Measurements from ENCODE around the gene ABCD3. TPM values are rescaled to one million over a fixed set of nuclear protein-coding genes. Genes with fewer than 3 reads are reported as not detected.

ABCD3 gene
- total and polyA plus RNA-seq, 2 of the 13 experiments (the other 11 are each of a cell fraction or from before 2014, with no cell fraction given), result 27.5 to 166 TPM

DNA sequence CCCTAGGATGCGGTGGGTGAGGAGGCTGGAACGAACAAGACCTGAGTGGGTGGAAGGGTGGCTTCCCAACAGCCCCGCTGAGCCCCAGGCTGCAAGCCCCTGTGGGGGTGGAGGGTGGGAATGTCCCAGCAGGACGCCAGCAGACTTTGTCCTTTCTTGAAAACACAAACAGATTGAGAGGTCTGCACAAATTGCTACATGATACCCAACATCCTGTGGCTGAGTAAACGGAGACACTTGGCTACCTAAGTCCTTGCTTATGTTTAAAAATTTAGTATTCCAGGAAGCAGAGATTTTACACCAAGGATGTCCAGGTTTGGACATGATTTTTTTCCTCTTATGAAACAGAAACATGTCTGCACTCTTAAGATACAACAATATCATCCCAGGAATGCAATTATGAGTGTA is 135.1 kb downstream of the ABCD3 start (continued):
- TF ChIP-seq, protein P1, sequence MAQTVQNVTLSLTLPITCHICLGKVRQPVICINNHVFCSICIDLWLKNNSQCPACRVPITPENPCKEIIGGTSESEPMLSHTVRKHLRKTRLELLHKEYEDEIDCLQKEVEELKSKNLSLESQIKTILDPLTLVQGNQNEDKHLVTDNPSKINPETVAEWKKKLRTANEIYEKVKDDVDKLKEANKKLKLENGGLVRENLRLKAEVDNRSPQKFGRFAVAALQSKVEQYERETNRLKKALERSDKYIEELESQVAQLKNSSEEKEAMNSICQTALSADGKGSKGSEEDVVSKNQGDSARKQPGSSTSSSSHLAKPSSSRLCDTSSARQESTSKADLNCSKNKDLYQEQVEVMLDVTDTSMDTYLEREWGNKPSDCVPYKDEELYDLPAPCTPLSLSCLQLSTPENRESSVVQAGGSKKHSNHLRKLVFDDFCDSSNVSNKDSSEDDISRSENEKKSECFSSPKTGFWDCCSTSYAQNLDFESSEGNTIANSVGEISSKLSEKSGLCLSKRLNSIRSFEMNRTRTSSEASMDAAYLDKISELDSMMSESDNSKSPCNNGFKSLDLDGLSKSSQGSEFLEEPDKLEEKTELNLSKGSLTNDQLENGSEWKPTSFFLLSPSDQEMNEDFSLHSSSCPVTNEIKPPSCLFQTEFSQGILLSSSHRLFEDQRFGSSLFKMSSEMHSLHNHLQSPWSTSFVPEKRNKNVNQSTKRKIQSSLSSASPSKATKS (CRISPR knock-in tag; IDR thresholded peaks at IDR 0.05), result no peak
- TF ChIP-seq, protein P2, sequence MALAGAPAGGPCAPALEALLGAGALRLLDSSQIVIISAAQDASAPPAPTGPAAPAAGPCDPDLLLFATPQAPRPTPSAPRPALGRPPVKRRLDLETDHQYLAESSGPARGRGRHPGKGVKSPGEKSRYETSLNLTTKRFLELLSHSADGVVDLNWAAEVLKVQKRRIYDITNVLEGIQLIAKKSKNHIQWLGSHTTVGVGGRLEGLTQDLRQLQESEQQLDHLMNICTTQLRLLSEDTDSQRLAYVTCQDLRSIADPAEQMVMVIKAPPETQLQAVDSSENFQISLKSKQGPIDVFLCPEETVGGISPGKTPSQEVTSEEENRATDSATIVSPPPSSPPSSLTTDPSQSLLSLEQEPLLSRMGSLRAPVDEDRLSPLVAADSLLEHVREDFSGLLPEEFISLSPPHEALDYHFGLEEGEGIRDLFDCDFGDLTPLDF (CRISPR knock-in tag; IDR thresholded peaks at IDR 0.05), result no peak
- TF ChIP-seq RFX1 (IDR thresholded peaks at IDR 0.05) (no peak), ETV5 (CRISPR knock-in tag; IDR thresholded peaks at IDR 0.05; ENCODE audit: borderline replicate concordance) (peak; percentile 69; the same call in 1 of the 2 replicates), MZF1 (CRISPR knock-in tag; IDR thresholded peaks at IDR 0.05; ENCODE audit: borderline replicate concordance) (no peak)
- TF ChIP-seq, protein P3, sequence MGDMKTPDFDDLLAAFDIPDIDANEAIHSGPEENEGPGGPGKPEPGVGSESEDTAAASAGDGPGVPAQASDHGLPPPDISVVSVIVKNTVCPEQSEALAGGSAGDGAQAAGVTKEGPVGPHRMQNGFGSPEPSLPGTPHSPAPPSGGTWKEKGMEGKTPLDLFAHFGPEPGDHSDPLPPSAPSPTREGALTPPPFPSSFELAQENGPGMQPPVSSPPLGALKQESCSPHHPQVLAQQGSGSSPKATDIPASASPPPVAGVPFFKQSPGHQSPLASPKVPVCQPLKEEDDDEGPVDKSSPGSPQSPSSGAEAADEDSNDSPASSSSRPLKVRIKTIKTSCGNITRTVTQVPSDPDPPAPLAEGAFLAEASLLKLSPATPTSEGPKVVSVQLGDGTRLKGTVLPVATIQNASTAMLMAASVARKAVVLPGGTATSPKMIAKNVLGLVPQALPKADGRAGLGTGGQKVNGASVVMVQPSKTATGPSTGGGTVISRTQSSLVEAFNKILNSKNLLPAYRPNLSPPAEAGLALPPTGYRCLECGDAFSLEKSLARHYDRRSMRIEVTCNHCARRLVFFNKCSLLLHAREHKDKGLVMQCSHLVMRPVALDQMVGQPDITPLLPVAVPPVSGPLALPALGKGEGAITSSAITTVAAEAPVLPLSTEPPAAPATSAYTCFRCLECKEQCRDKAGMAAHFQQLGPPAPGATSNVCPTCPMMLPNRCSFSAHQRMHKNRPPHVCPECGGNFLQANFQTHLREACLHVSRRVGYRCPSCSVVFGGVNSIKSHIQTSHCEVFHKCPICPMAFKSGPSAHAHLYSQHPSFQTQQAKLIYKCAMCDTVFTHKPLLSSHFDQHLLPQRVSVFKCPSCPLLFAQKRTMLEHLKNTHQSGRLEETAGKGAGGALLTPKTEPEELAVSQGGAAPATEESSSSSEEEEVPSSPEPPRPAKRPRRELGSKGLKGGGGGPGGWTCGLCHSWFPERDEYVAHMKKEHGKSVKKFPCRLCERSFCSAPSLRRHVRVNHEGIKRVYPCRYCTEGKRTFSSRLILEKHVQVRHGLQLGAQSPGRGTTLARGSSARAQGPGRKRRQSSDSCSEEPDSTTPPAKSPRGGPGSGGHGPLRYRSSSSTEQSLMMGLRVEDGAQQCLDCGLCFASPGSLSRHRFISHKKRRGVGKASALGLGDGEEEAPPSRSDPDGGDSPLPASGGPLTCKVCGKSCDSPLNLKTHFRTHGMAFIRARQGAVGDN (CRISPR knock-in tag; IDR thresholded peaks at IDR 0.05), result no peak
- TF ChIP-seq, protein P4, sequence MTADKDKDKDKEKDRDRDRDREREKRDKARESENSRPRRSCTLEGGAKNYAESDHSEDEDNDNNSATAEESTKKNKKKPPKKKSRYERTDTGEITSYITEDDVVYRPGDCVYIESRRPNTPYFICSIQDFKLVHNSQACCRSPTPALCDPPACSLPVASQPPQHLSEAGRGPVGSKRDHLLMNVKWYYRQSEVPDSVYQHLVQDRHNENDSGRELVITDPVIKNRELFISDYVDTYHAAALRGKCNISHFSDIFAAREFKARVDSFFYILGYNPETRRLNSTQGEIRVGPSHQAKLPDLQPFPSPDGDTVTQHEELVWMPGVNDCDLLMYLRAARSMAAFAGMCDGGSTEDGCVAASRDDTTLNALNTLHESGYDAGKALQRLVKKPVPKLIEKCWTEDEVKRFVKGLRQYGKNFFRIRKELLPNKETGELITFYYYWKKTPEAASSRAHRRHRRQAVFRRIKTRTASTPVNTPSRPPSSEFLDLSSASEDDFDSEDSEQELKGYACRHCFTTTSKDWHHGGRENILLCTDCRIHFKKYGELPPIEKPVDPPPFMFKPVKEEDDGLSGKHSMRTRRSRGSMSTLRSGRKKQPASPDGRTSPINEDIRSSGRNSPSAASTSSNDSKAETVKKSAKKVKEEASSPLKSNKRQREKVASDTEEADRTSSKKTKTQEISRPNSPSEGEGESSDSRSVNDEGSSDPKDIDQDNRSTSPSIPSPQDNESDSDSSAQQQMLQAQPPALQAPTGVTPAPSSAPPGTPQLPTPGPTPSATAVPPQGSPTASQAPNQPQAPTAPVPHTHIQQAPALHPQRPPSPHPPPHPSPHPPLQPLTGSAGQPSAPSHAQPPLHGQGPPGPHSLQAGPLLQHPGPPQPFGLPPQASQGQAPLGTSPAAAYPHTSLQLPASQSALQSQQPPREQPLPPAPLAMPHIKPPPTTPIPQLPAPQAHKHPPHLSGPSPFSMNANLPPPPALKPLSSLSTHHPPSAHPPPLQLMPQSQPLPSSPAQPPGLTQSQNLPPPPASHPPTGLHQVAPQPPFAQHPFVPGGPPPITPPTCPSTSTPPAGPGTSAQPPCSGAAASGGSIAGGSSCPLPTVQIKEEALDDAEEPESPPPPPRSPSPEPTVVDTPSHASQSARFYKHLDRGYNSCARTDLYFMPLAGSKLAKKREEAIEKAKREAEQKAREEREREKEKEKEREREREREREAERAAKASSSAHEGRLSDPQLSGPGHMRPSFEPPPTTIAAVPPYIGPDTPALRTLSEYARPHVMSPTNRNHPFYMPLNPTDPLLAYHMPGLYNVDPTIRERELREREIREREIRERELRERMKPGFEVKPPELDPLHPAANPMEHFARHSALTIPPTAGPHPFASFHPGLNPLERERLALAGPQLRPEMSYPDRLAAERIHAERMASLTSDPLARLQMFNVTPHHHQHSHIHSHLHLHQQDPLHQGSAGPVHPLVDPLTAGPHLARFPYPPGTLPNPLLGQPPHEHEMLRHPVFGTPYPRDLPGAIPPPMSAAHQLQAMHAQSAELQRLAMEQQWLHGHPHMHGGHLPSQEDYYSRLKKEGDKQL (CRISPR knock-in tag; IDR thresholded peaks at IDR 0.05; ENCODE audit: low read depth), result no peak
- TF ChIP-seq, protein P5, sequence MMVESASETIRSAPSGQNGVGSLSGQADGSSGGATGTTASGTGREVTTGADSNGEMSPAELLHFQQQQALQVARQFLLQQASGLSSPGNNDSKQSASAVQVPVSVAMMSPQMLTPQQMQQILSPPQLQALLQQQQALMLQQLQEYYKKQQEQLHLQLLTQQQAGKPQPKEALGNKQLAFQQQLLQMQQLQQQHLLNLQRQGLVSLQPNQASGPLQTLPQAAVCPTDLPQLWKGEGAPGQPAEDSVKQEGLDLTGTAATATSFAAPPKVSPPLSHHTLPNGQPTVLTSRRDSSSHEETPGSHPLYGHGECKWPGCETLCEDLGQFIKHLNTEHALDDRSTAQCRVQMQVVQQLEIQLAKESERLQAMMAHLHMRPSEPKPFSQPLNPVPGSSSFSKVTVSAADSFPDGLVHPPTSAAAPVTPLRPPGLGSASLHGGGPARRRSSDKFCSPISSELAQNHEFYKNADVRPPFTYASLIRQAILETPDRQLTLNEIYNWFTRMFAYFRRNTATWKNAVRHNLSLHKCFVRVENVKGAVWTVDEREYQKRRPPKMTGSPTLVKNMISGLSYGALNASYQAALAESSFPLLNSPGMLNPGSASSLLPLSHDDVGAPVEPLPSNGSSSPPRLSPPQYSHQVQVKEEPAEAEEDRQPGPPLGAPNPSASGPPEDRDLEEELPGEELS (CRISPR knock-in tag; IDR thresholded peaks at IDR 0.05), result peak; percentile 58

All from HepG2 (cell line).